ENCODE data around the gene HYAL1.
"Not testable (repeated sequence)": the region's sequence is repeated elsewhere in the genome, so short reads cannot be mapped to it uniquely, and the experiment has no call there.

HYAL1 gene

GRCh38 chr3:50272911-50273688 is 30.3 kb downstream of the HYAL1 start:
- peak; percentile 93 for DNase-seq (ENCODE audit: extremely low spot score)

DNA sequence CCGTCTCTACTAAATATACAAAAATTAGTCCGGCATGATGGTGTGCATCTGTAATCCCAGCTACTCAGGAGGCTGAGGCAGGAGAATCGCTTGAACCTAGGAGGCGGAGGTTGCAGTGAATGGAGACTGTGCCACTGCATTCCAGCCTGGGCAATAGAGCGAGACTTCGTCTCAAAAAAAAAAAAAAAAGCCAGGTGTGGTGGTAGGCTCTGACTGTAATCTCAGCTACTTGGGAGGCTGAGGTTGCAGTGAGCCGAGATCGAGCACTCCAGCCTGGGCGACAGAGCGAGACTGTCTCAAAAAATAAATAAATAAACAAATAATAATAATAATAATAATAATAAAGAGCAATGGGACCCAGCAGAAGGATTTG is 30.9 kb downstream of the HYAL1 start:
- ChIA-PET POLR2A (interaction anchor here (2.1 kb wide), 1 partner anchor 12 kb away, joined by 6 read pairs; no protein-coding TSS in a partner anchor), CTCF (interaction anchor here (0.7 to 2.6 kb wide), 5 partner anchors 12 to 57 kb away, joined by 3 to 9 read pairs (median 5); partner anchors contain the start of genes HYAL3 and NAA80)
- not testable (repeated sequence) for DNase-seq (ENCODE audit: extremely low spot score)

More at GRCh38 chr3:50272911-50273688, 30.3 kb downstream of the HYAL1 start:
- POLR2A ChIA-PET = no interaction called here
- TF ChIP-seq ZNF384 (IDR thresholded peaks at IDR 0.05) (no peak), FOXK2 (IDR thresholded peaks at IDR 0.05) (no peak), ARNT (IDR thresholded peaks at IDR 0.05) (no peak), L3MBTL2 (conservative IDR thresholded peaks at IDR 0.05) (no peak), BHLHE40 (IDR thresholded peaks at IDR 0.05; ENCODE audit: borderline replicate concordance) (no peak), NFRKB (IDR thresholded peaks at IDR 0.05) (no peak)
- TF ChIP-seq, protein P1, sequence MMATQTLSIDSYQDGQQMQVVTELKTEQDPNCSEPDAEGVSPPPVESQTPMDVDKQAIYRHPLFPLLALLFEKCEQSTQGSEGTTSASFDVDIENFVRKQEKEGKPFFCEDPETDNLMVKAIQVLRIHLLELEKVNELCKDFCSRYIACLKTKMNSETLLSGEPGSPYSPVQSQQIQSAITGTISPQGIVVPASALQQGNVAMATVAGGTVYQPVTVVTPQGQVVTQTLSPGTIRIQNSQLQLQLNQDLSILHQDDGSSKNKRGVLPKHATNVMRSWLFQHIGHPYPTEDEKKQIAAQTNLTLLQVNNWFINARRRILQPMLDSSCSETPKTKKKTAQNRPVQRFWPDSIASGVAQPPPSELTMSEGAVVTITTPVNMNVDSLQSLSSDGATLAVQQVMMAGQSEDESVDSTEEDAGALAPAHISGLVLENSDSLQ (IDR thresholded peaks at IDR 0.05) = no peak
- CTCF ChIA-PET = interaction anchor here (0.7 to 2.1 kb wide), 3 partner anchors 26 to 58 kb away, joined by 3 to 5 read pairs (median 5); partner anchors contain the start of genes HYAL3 and NAA80

- no peak for TF ChIP-seq FOXK2 (IDR thresholded peaks at IDR 0.05)
- TF ChIP-seq FOXA1 (IDR thresholded peaks at IDR 0.05) = no peak
- TF ChIP-seq CTBP1 (IDR thresholded peaks at IDR 0.05; ENCODE audit: borderline replicate concordance) = no peak
- no peak for TF ChIP-seq LEF1 (IDR thresholded peaks at IDR 0.05; ENCODE audit: borderline replicate concordance)
- TF ChIP-seq ZNF384 (IDR thresholded peaks at IDR 0.05) = no peak
- TF ChIP-seq NFRKB (IDR thresholded peaks at IDR 0.05) = no peak
- TF ChIP-seq SP1 (IDR thresholded peaks at IDR 0.05) = no peak
- no peak for TF ChIP-seq ARNT (IDR thresholded peaks at IDR 0.05)
- TF ChIP-seq ELF4 (IDR thresholded peaks at IDR 0.05) = no peak
- TF ChIP-seq, protein P1 (IDR thresholded peaks at IDR 0.05) = no peak
- DNase-seq (ENCODE audit: extremely low spot score) = no peak
- ChIA-PET CTCF (interaction anchor here (2.1 to 2.6 kb wide), 2 partner anchors 11 to 44 kb away, joined by 5 to 9 read pairs; no protein-coding TSS in a partner anchor), POLR2A (interaction anchor here (1.5 to 2.1 kb wide), 2 partner anchors 11 to 66 kb away, joined by 3 to 6 read pairs; no protein-coding TSS in a partner anchor)
These were observed 31.9 kb downstream of the HYAL1 start for GRCh38 chr3:50271314-50271936.

- DNase-seq (ENCODE audit: extremely low spot score) = no peak
- CTCF ChIA-PET = interaction anchor here (2.1 to 2.6 kb wide), 2 partner anchors 10 to 43 kb away, joined by 5 to 9 read pairs; no protein-coding TSS in a partner anchor
- TF ChIP-seq FOXK2 (IDR thresholded peaks at IDR 0.05) = no peak
- TF ChIP-seq ARNT (IDR thresholded peaks at IDR 0.05) = no peak
- TF ChIP-seq L3MBTL2 (conservative IDR thresholded peaks at IDR 0.05) = no peak
- TF ChIP-seq SUZ12 (IDR thresholded peaks at IDR 0.05) = no peak
- no peak for TF ChIP-seq BHLHE40 (IDR thresholded peaks at IDR 0.05; ENCODE audit: borderline replicate concordance)
- POLR2A ChIA-PET = interaction anchor here (1.5 to 2.1 kb wide), 2 partner anchors 11 to 67 kb away, joined by 3 to 6 read pairs; no protein-coding TSS in a partner anchor
These were observed 32.8 kb downstream of the HYAL1 start for GRCh38 chr3:50270422-50271224.

DNA sequence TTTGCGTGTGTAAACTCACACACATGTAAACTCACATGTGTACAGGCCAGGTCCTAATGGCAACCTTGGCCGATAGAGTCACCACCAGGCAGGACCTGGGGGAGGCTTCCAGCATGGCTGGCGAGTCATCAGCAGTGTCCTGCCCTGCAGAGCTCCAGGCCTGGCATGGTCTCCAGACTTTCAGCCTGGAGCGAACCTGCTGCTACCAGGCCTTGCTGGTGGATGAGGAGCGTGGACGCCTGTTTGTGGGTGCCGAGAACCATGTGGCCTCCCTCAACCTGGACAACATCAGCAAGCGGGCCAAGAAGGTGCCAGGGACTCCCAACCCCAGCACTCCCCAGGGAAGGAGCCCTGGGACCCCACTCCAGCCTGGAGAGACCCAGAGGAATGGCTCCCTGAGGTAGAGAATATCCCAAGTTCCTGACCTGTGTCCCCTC is 33.4 kb downstream of the HYAL1 start:
- POLR2A ChIA-PET = interaction anchor here (1.0 to 2.0 kb wide), 4 partner anchors 10 to 67 kb away, joined by 3 to 8 read pairs (median 4); no protein-coding TSS in a partner anchor
- TF ChIP-seq SP1 (IDR thresholded peaks at IDR 0.05) (no peak), L3MBTL2 (conservative IDR thresholded peaks at IDR 0.05) (no peak), FOXA1 (IDR thresholded peaks at IDR 0.05) (no peak), ELF4 (IDR thresholded peaks at IDR 0.05) (no peak)
- DNase-seq (ENCODE audit: extremely low spot score) = no peak
- CTCF ChIA-PET = interaction anchor here (1.4 to 2.6 kb wide), 2 partner anchors 10 to 23 kb away, joined by 5 to 9 read pairs; no protein-coding TSS in a partner anchor

DNA sequence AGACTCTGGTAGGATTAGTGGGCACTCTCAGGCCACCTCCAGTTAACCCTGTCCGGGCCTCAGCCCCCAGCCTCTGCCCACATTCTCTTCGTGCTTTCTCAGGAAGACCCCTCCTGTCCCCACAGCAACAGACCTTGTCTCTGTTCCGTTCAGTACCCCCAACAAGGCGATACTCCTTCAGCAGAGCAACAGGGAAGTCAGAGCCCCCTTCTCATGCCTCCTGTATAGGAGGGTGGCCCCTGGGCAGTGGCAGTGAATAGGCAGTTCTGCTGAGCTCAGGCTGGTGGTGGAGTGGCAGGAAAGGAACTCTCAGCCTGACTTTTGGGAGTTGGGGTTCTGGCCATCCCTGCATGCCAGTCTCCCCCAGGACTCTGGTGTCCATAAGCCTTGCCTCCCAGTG is 33.9 kb downstream of the HYAL1 start:
- DNase-seq (ENCODE audit: extremely low spot score) = no peak
- TF ChIP-seq ELF4 (IDR thresholded peaks at IDR 0.05) = no peak
- TF ChIP-seq FOXK2 (IDR thresholded peaks at IDR 0.05) = no peak
- no peak for TF ChIP-seq LEF1 (IDR thresholded peaks at IDR 0.05; ENCODE audit: borderline replicate concordance)
- no peak for TF ChIP-seq HDGF (IDR thresholded peaks at IDR 0.05; ENCODE audit: borderline replicate concordance)
- TF ChIP-seq TARDBP (IDR thresholded peaks at IDR 0.05) = no peak
- no peak for TF ChIP-seq ARNT (IDR thresholded peaks at IDR 0.05)
- TF ChIP-seq FOXM1 (IDR thresholded peaks at IDR 0.05; ENCODE audit: borderline replicate concordance) = no peak
- TF ChIP-seq FOXA1 (IDR thresholded peaks at IDR 0.05) = no peak
- CTCF ChIA-PET = interaction anchor here (1.4 kb wide), 1 partner anchor 23 kb away, joined by 5 read pairs; no protein-coding TSS in a partner anchor
- POLR2A ChIA-PET = interaction anchor here (1.0 to 2.0 kb wide), 3 partner anchors 10 to 68 kb away, joined by 4 to 8 read pairs (median 5); no protein-coding TSS in a partner anchor

Data from HEK293T (cell line).